Measurements from ENCODE around the gene SEMA6B.

- TF ChIP-seq SPI1 (IDR thresholded peaks at IDR 0.05; ENCODE audit: low read depth, low read length) (no peak), POLR2AphosphoS5 (IDR thresholded peaks at IDR 0.05; ENCODE audit: low read depth, low read length) (no peak)
Measured at GRCh38 chr19:4604912-4605311, 45.4 kb upstream of the SEMA6B start.
